ENCODE results near the gene HTR1A.

HTR1A gene

GRCh38 chr5:63962279-63962678 lies at the start of gene HTR1A:
TSS of gene HTR1A (minus strand) at chr5:63962445. CDS start at chr5:63961719, 726 bp downstream.
- no peak for FAIRE-seq

GRCh38 chr5:64003966-64004365 lies 41.7 kb upstream of the HTR1A start:
- FAIRE-seq: no peak

GRCh38 chr5:64000096-64000495 lies 37.9 kb upstream of the HTR1A start:
- FAIRE-seq: no peak

- no peak for FAIRE-seq
Observed at GRCh38 chr5:63987053-63987452, 24.8 kb upstream of the HTR1A start.

- no peak for FAIRE-seq
Observed at GRCh38 chr5:63981864-63982263, 19.6 kb upstream of the HTR1A start.

- FAIRE-seq: no peak
Observed at GRCh38 chr5:63963926-63964325, 1.7 kb upstream of the HTR1A start.

GRCh38 chr5:63963080-63963735 lies 963 bp upstream of the HTR1A start:
- FAIRE-seq: no peak

- FAIRE-seq: no peak
Observed at GRCh38 chr5:63961598-63962161, 565 bp downstream of the HTR1A start.

- no peak for FAIRE-seq
Observed at GRCh38 chr5:63961125-63961597, 1.1 kb downstream of the HTR1A start.

GRCh38 chr5:63960646-63961045 lies 1.6 kb downstream of the HTR1A start:
- FAIRE-seq: no peak

- FAIRE-seq: no peak
Observed at GRCh38 chr5:63959177-63959982, 2.9 kb downstream of the HTR1A start.

- FAIRE-seq: no peak
Observed at GRCh38 chr5:63958654-63959053, 3.6 kb downstream of the HTR1A start.

GRCh38 chr5:63957617-63958016 lies 4.6 kb downstream of the HTR1A start:
- FAIRE-seq: no peak

GRCh38 chr5:63953217-63953616 lies 9.0 kb downstream of the HTR1A start:
- no peak for FAIRE-seq

GRCh38 chr5:63935103-63935502 lies 27.1 kb downstream of the HTR1A start:
- FAIRE-seq: no peak

- no peak for FAIRE-seq
Observed at GRCh38 chr5:63931836-63932235, 30.4 kb downstream of the HTR1A start.

- no peak for FAIRE-seq
Observed at GRCh38 chr5:63928451-63928850, 33.8 kb downstream of the HTR1A start.

- FAIRE-seq: no peak
Observed at GRCh38 chr5:63923914-63924313, 38.3 kb downstream of the HTR1A start.

GRCh38 chr5:63919763-63920478 lies 42.3 kb downstream of the HTR1A start:
- FAIRE-seq: no peak

- no peak for FAIRE-seq
Observed at GRCh38 chr5:63916786-63917185, 45.5 kb downstream of the HTR1A start.

- FAIRE-seq: no peak
Observed at GRCh38 chr5:63911871-63912270, 50.4 kb downstream of the HTR1A start.

All from colon (tissue), 2 donors.